GM06990 (cell line): Measurements from ENCODE around the gene OSBPL10.

ENCODE experiments used
- DNase-seq: peaks from one replicate; pipeline ENCODE4 v3.0.0-alpha.2; 2011; ENCODE audit not compliant: insufficient read length; ENCODE audit errors: extremely low read depth
- H3K27me3 ChIP-seq: replicated peaks from 2 replicates; pipeline ENCODE4 v1.6.0; 2011; ENCODE audit warnings: low read length; ENCODE audit not compliant: control insufficient read depth, insufficient read depth
- H3K36me3 ChIP-seq: 2 replicates; pipeline ENCODE4 v1.5.1; 2011; ENCODE audit warnings: low read length; ENCODE audit not compliant: control insufficient read depth, insufficient read depth
- H3K4me3 ChIP-seq: replicated peaks from 2 replicates; pipeline ENCODE4 v1.5.1; 2011; ENCODE audit warnings: low read depth, mild to moderate bottlenecking, control low read depth, low read length
- TF ChIP-seq, protein P1 (sequence below): IDR thresholded peaks from 2 replicates; pipeline ENCODE4 v1.5.1; 2011; ENCODE audit warnings: low read length, control low read depth, mild to moderate bottlenecking, inconsistent platforms; ENCODE audit not compliant: insufficient read depth, poor library complexity, severe bottlenecking

OSBPL10 gene

DNA sequence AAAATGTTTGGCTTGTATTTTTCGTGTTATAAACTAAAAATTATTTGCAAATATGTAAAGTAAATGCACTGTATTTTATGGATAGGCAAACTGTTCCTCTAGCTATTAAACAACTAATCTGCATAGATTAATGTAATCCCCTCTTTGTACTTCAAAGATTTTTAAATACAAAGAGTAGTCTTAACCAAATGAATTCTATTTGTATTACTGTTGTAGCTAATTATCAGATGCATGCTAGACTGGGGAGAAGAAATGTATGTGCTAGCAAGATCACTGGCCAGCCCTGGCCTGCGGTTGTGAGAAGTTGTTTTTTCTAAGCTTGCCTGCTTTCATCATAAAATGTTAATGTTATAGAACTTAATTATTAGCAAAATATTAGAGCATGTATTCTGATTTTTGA, 355.7 kb downstream of the OSBPL10 start:
- TF ChIP-seq, protein P1, sequence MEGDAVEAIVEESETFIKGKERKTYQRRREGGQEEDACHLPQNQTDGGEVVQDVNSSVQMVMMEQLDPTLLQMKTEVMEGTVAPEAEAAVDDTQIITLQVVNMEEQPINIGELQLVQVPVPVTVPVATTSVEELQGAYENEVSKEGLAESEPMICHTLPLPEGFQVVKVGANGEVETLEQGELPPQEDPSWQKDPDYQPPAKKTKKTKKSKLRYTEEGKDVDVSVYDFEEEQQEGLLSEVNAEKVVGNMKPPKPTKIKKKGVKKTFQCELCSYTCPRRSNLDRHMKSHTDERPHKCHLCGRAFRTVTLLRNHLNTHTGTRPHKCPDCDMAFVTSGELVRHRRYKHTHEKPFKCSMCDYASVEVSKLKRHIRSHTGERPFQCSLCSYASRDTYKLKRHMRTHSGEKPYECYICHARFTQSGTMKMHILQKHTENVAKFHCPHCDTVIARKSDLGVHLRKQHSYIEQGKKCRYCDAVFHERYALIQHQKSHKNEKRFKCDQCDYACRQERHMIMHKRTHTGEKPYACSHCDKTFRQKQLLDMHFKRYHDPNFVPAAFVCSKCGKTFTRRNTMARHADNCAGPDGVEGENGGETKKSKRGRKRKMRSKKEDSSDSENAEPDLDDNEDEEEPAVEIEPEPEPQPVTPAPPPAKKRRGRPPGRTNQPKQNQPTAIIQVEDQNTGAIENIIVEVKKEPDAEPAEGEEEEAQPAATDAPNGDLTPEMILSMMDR, result no peak
- Histone ChIP-seq H3K27me3 (no peaks in the 10 kb centered on the region), H3K4me3 (no peak overlapping the region), H3K36me3 (no peaks in the 10 kb centered on the region; the same call in none of the 2 replicates)
- no peak for DNase-seq

DNA sequence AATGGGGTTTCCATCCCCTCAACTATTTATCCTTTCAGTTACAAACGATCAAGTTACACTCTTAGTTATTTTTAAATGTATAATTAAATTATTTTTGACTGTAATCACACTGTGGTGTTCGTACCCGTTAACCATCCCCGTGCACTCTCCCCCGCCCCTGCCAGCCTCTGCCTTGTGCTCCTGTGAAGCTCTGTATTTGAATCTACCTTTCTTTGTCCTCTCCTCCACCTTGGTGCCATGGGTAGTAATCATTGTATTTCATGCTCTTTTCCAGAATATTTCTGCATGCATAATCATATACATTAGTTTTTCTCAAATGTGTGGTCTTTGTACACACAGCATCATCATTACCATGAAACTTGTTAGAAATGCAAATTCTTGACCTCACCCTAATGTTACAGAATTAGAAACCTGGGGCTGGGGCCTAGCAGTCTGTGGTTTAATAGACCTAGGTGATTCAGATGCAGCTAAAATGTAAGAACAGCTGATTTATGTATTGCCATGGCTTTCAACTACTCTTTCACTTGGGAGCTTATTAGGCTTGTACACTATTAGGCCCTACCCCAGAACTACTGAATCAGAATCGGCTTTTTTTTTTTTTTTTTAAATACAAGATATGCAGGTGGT, 356.9 kb downstream of the OSBPL10 start:
- no peaks in the 10 kb centered on the region; the same call in none of the 2 replicates for H3K36me3 ChIP-seq
- H3K27me3 ChIP-seq, result no peaks in the 10 kb centered on the region
- DNase-seq, result no peak
- TF ChIP-seq, protein P1, result no peak
- no peak overlapping the region for H3K4me3 ChIP-seq

DNA sequence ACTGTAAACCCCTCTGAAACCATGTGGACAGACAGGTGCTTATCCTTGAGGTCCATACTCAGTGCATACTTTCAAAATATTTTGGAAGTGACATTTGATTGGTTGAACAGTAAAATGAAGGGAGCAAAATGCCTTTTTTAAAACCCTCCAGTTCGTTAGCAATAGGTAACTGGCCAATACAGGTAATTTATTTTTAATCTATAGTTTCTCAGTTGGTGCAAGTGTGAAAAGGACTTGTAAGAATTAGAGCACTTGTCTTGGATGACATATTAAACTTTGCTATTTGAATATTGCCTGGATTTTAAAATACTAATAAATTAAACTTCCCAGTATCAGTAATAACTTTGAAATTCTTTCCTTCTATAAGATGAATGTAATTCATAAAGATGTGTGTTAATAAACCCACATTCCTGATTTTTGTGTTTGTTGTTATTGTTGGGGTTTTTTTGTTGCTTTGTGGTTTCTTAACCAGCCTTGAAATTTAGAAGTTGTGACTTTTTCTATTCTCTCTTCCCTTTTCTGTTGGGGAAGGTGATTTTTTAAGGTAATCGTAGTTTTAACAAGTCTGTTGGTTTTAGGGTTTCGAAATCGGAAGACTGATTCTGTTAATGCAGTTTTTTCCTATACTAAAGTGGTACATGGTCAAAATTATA, 358.3 kb downstream of the OSBPL10 start:
- Histone ChIP-seq H3K36me3 (no peaks in the 10 kb centered on the region; the same call in none of the 2 replicates), H3K4me3 (no peak overlapping the region), H3K27me3 (no peaks in the 10 kb centered on the region)
- DNase-seq, result no peak
- TF ChIP-seq, protein P1, result no peak

DNA sequence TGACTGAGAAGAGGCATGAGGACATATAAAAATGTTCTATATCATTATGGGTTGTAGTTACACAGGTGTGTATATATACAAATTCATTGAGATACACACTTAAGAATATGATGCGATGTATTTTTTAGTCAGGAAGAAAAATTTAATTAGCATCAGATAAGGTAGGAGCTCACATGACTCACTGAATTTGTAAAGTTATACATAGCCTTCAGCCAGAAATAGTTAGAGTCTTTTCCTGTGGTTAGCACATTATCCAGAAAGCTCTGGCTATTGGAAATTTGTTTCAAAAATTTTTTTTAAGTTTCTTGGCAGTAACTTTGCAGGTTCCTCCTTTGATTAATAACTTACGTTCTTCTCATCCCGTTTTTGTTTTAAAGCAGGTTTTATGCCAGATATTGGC, 359.7 kb downstream of the OSBPL10 start:
- H3K36me3 ChIP-seq, result no peaks in the 10 kb centered on the region; the same call in none of the 2 replicates
- TF ChIP-seq, protein P1, result no peak
- no peaks in the 10 kb centered on the region for H3K27me3 ChIP-seq
- no peak overlapping the region for H3K4me3 ChIP-seq
- DNase-seq, result no peak

DNA sequence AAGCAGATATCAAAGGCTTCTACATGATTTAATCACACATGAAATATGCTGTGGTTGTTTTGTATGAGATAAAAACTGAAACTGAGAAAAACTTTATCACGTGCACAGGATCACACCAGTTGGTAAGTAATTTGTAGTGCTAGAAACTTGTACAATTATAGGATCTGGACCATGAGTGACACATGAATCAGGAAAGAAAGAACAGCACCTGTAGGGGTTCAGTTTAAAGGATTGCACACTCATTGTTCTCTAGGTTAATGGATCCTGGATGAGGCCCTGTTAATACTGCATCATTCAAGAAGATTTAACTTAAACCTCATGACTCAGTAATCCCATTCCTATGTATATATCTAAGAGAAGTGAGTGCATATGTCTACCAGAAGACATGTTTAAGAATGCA, 360.4 kb downstream of the OSBPL10 start:
- Histone ChIP-seq H3K4me3 (no peak overlapping the region), H3K36me3 (no peaks in the 10 kb centered on the region; the same call in 1 of the 2 replicates), H3K27me3 (no peaks in the 10 kb centered on the region)
- DNase-seq, result no peak
- TF ChIP-seq, protein P1, result no peak

DNA sequence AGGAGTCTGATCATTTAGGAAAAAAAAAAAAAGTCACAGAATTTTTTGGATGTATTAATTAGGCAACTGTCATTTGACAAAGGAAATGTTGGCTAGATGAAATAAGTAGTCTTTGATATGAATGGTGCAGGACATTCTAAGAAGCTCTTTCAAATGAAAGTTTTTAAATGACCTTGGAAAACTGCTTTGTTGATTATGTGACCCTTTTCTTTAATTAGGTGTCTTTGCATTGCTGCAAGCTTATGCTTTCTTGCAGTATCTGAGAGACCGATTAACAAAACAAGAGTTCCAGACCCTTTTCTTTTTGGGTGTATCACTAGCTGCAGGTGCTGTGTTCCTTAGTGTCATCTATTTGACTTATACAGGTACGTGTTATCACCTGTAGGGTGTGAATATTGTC, 364.4 kb downstream of the OSBPL10 start:
- TF ChIP-seq, protein P1, result no peak
- H3K36me3 ChIP-seq, result no peaks in the 10 kb centered on the region
- DNase-seq, result no peak

More for the DNA sequence above, 364.4 kb downstream of the OSBPL10 start:
- Histone ChIP-seq H3K4me3 (no peak overlapping the region), H3K27me3 (no peaks in the 10 kb centered on the region)
